NCI-H345 treated with DMSO at 0.1 percent for 48 hours (cell line): ENCODE results near the gene ARMH2.

Experiments used
- DNase-seq: peaks from one replicate; lab custom pipeline; 2025; ENCODE audit not compliant: unreplicated experiment; lab: John Stamatoyannopoulos, UW

ARMH2 gene

GRCh38 chr6:24798740-24799540 lies at the start of gene ARMH2:
ARMH2 (minus strand) TSS chr6:24798917; CDS start chr6:24798857, 60 bp downstream.
- DNase-seq: no peak

- peak; percentile 92 for DNase-seq
Observed at GRCh38 chr6:24848461-24848860, 49.7 kb upstream of the ARMH2 start.

- DNase-seq: no peak
Observed at GRCh38 chr6:24847402-24847801, 48.7 kb upstream of the ARMH2 start.

GRCh38 chr6:24845578-24845977 lies 46.9 kb upstream of the ARMH2 start:
- no peak for DNase-seq

- no peak for DNase-seq
Observed at GRCh38 chr6:24844903-24845302, 46.2 kb upstream of the ARMH2 start.

GRCh38 chr6:24844061-24844460 lies 45.3 kb upstream of the ARMH2 start:
- DNase-seq: no peak

- DNase-seq: no peak
Observed at GRCh38 chr6:24840187-24840586, 41.5 kb upstream of the ARMH2 start.

GRCh38 chr6:24838994-24839393 lies 40.3 kb upstream of the ARMH2 start:
- no peak for DNase-seq

- DNase-seq: no peak
Observed at GRCh38 chr6:24838081-24838480, 39.4 kb upstream of the ARMH2 start.

GRCh38 chr6:24836109-24836508 lies 37.4 kb upstream of the ARMH2 start:
- DNase-seq: no peak

- no peak for DNase-seq
Observed at GRCh38 chr6:24833711-24834386, 35.1 kb upstream of the ARMH2 start.

- DNase-seq: no peak
Observed at GRCh38 chr6:24832794-24833193, 34.1 kb upstream of the ARMH2 start.

GRCh38 chr6:24831771-24832716 lies 33.3 kb upstream of the ARMH2 start:
- no peak for DNase-seq

GRCh38 chr6:24829657-24830056 lies 30.9 kb upstream of the ARMH2 start:
- no peak for DNase-seq

- DNase-seq: no peak
Observed at GRCh38 chr6:24827970-24828369, 29.3 kb upstream of the ARMH2 start.

GRCh38 chr6:24827162-24827561 lies 28.4 kb upstream of the ARMH2 start:
- no peak for DNase-seq

- no peak for DNase-seq
Observed at GRCh38 chr6:24825130-24825630, 26.5 kb upstream of the ARMH2 start.

GRCh38 chr6:24824142-24824938 lies 25.6 kb upstream of the ARMH2 start:
- DNase-seq: no peak

GRCh38 chr6:24823185-24823584 lies 24.5 kb upstream of the ARMH2 start:
- DNase-seq: no peak

- no peak for DNase-seq
Observed at GRCh38 chr6:24822696-24823095, 24.0 kb upstream of the ARMH2 start.
